Naive thymus-derived CD4-positive, alpha-beta T cell (primary cell): ENCODE results near the gene PAM16. TPM values are rescaled to one million over a fixed set of nuclear protein-coding genes. Genes with fewer than 3 reads are reported as not detected.

Experiments used
- ATAC-seq: fragments of 150-1000 bp; cut with Tn5 transposase; 2 replicates; pipeline ENCODE4 v1.10.0; 2021; ENCODE audit warnings: mild to moderate bottlenecking, moderate library complexity
- CTCF ChIA-PET: fragments of 350-600 bp; sonication (Branson Sonifier 250); formaldehyde crosslinking; loops from one replicate; lab custom pipeline; 2021; ENCODE audit warnings: antibody characterized with exemption; lab: Charles Lee
- POLR2A ChIA-PET: fragments of 350-600 bp; sonication (Branson Sonifier 250); formaldehyde crosslinking; loops from one replicate; lab custom pipeline; 2021; ENCODE audit warnings: antibody characterized with exemption, inconsistent platforms; lab: Charles Lee
- DNase-seq, 9 donors: peaks; one replicate each; pipeline versions ENCODE4 v3.0.0 to v3.0.0-alpha.2; 2020 to 2022; ENCODE audit warnings: mixed read lengths in 1 of 9
- H3K27ac ChIP-seq: one replicate; pipeline ENCODE4 v1.7.0; 2013; ENCODE audit warnings: mild to moderate bottlenecking, low read depth, low read length, moderate library complexity
- H3K27me3 ChIP-seq, 2 donors: one replicate each; pipeline ENCODE4 v1.7.0; 2013; ENCODE audit warnings: low read length in 2 of 2, mild to moderate bottlenecking in 2 of 2, moderate library complexity in 2 of 2; ENCODE audit not compliant: control insufficient read depth in 2 of 2, insufficient read depth in 2 of 2
- H3K36me3 ChIP-seq, 3 experiments: 1 replicate in 2 of 3; 2 replicates in 1 of 3; pipeline ENCODE4 v1.7.0; 2013; ENCODE audit warnings: low read length in 3 of 3, mild to moderate bottlenecking in 3 of 3, moderate library complexity in 1 of 3; ENCODE audit not compliant: insufficient read depth in 3 of 3, control insufficient read depth in 2 of 3
- H3K4me1 ChIP-seq, 2 donors: one replicate each; pipeline ENCODE4 v1.7.0; 2013; ENCODE audit warnings: low read length in 2 of 2, mild to moderate bottlenecking in 2 of 2, moderate library complexity in 1 of 2; ENCODE audit not compliant: control insufficient read depth in 2 of 2, insufficient read depth in 2 of 2
- H3K4me3 ChIP-seq: 2 replicates; pipeline ENCODE4 v1.7.0; 2013; ENCODE audit warnings: mild to moderate bottlenecking, low read length
- H3K9me3 ChIP-seq, 3 experiments: 1 replicate in 2 of 3; 2 replicates in 1 of 3; pipeline ENCODE4 v1.7.0; 2013; ENCODE audit warnings: low read length in 3 of 3; ENCODE audit not compliant: control insufficient read depth in 2 of 3
- H3K27ac Mint-ChIP-seq, 9 donors: one replicate each; pipeline ENCODE4 v1.8.0; 2020 to 2022; ENCODE audit warnings: mixed read lengths in 9 of 9, mild to moderate bottlenecking in 8 of 9, moderate library complexity in 5 of 9, inconsistent platforms in 2 of 9
- H3K27me3 Mint-ChIP-seq, 5 donors: one replicate each; pipeline ENCODE4 v1.8.0; 2021 to 2022; ENCODE audit warnings: mixed read lengths in 5 of 5, mild to moderate bottlenecking in 1 of 5
- H3K36me3 Mint-ChIP-seq, 5 donors: one replicate each; pipeline ENCODE4 v1.8.0; 2020 to 2022; ENCODE audit warnings: mixed read lengths in 5 of 5, mild to moderate bottlenecking in 3 of 5, inconsistent platforms in 1 of 5
- H3K4me1 Mint-ChIP-seq, 7 donors: one replicate each; pipeline ENCODE4 v1.8.0; 2020 to 2022; ENCODE audit warnings: mixed read lengths in 7 of 7, mild to moderate bottlenecking in 3 of 7, inconsistent platforms in 1 of 7
- H3K4me3 Mint-ChIP-seq, 10 donors: one replicate each; pipeline ENCODE4 v1.8.0; 2020 to 2022; ENCODE audit warnings: mild to moderate bottlenecking in 10 of 10, mixed read lengths in 10 of 10, moderate library complexity in 6 of 10, inconsistent platforms in 2 of 10
- H3K9me3 Mint-ChIP-seq, 11 donors: one replicate each; pipeline ENCODE4 v1.8.0; 2020 to 2022; ENCODE audit warnings: mixed read lengths in 11 of 11, mild to moderate bottlenecking in 4 of 11, inconsistent platforms in 1 of 11, moderate library complexity in 1 of 11
- intact Hi-C, 2 donors: fragments of 100-400 bp; cut with micrococcal nuclease; formaldehyde crosslinking; loops; one replicate each; pipeline ENCODE4 v1.15.1; 2023
- polyA plus RNA-seq, 2 donors: library from polyadenylated mRNA; unstranded; fragments of 300-500 nt; fragmentation: Illumina TruSeq; gene quantifications; one replicate each; pipeline ENCODE4 v1.2.3, GENCODE V29; 2021
- total RNA-seq, 6 experiments: library from RNA in 5 of 6; stranded (reverse) in 5 of 6; gene quantifications; 1 replicate in 5 of 6; 2 replicates in 1 of 6; pipeline ENCODE4 v1.2.3 and lab custom pipeline; 2021 to 2026

PAM16 gene
- total and polyA plus RNA-seq, 7 experiments from 2014 or later, result 34.1 to 46.2 (median 45.0) TPM

DNA sequence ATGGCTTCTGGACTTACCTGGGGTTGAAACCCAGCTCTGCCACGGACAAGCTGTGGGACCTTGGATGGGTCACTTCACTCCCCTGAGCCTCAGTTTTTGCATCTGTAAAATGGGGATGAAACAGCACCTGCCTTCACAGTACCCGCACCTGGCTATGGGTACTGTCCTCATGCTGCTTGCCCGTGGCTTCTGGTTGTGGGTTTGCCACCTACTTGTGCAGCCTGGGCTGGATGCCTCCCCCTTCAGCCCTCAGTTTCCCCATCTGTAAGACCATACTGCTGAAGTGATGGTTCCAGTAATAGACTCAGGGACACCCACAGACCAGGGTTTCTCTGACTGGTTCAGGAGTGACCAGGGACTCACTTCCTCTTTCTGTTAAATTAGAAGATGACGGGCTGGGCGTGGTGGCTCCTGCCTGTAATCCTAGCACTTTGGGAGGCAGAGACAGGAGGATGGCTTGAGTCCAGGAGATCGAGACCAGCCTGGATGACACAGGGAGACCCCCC lies 25.8 kb downstream of the PAM16 start:
- Mint-ChIP-seq H3K4me3 (no peak overlapping the region), H3K4me1 (peaks cover 0 to 4% (median 0%) of the 10 kb centered on the region in 7 donors), H3K27me3 (peaks cover 0 to 18% (median 0%) of the 10 kb centered on the region in 5 donors), H3K9me3 (no peaks in the 10 kb centered on the region), H3K27ac (no peak overlapping the region), H3K36me3 (no peaks in the 10 kb centered on the region)
- ATAC-seq, result peak; percentile 36
- Histone ChIP-seq H3K27ac (no peak overlapping the region), H3K9me3 (no peaks in the 10 kb centered on the region), H3K4me3 (no peak overlapping the region), H3K36me3 (no peaks in the 10 kb centered on the region), H3K27me3 (no peaks in the 10 kb centered on the region), H3K4me1 (peaks cover 0 to 3% of the 10 kb centered on the region in 2 donors)
- DNase-seq, result no peak
- CTCF ChIA-PET, result interaction anchor here (0.6 kb wide), 2 partner anchors 59 to 159 kb away, joined by 3 to 5 read pairs; no protein-coding TSS in a partner anchor
- intact Hi-C loops, result no loop called here
- POLR2A ChIA-PET, result interaction anchor here (1.1 kb wide), 1 partner anchor 36 kb away, joined by 3 read pairs; no protein-coding TSS in a partner anchor

DNA sequence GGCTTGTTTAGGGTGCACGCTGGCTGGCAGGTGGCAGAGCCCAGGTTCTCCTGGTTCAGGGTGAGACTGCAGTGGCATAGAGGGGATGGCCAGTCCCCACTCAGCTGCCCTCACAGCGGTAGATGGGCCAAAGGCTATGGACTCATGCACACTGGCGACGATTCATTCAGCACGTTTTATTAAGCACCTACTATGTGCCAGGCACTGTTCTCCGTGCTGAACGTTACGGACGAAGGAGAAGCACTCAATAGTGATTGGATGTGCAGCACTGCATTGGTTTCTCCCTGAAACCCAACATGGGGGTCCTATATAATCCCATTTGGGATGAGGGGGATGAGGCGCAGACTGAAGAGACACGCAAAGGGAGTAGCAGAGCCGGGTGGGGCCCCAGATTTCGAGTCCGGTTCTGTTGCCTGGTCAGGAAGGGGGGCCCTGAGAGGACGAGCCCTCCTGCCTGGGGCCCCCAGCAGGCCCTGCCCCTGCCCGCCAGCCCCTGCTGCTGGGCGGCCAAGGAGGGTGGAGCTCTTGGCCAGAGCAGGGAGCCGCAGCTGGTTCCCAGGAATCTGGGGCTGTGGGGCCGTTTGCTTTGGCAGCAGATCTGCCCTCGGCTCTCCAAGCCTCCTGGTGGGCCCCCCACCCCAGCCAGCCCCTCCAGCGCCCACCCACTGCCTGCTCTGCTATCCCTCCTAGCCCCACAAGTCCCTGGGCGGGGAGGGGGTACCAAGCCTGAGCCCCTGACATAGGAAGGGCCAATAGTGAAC lies 26.4 kb downstream of the PAM16 start:
- POLR2A ChIA-PET, result interaction anchor here (1.1 kb wide), 1 partner anchor 36 kb away, joined by 3 read pairs; no protein-coding TSS in a partner anchor
- no peak overlapping the region for H3K27ac Mint-ChIP-seq
- peaks cover 0 to 14% (median 0%) of the 10 kb centered on the region in 5 donors for H3K27me3 Mint-ChIP-seq

DNA sequence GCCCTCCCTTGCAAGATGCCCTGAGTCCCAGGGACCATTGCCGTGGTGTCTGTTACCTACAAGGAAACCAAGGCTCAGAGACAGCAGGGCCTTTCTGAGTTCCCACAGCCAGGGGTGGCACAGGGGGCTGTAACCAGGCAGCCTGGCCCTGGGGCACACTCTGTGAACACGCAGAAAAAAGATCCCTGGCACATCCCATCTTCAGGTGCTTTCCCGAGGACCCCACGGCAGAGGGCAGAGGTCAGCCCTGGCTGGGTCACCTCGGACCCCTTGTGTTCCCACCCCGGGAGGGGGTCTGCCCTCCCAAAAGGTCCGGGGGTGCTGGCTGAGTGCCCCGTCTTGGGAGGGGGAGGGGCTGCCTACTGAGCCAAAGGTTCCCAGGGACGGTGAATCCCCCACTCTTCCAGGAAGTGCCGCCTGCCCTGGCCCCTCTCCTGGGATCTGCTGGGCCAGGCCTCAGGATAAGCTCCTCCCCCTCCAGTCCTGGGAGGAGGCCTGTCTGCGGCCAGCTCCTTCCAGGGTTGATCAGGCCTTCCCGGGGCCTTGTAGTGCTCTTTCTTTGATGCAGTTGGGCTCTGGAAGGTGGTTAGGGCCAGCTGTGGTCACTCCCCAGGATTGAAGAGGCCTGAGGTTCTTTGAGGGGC lies 27.2 kb downstream of the PAM16 start:
- H3K4me1 ChIP-seq, result peaks cover 0 to 13% of the 10 kb centered on the region in 2 donors
- Mint-ChIP-seq H3K27ac (no peak overlapping the region), H3K27me3 (peaks cover 0 to 12% (median 0%) of the 10 kb centered on the region in 5 donors), H3K4me1 (peaks cover 0 to 9% (median 0%) of the 10 kb centered on the region in 7 donors), H3K36me3 (no peaks in the 10 kb centered on the region), H3K4me3 (no peak overlapping the region), H3K9me3 (no peaks in the 10 kb centered on the region)
- no peaks in the 10 kb centered on the region for H3K36me3 ChIP-seq
- POLR2A ChIA-PET, result no interaction called here
- intact Hi-C loops, result no loop called here
- H3K4me3 ChIP-seq, result no peak overlapping the region
- H3K27ac ChIP-seq, result no peak overlapping the region
- CTCF ChIA-PET, result no interaction called here
- H3K9me3 ChIP-seq, result no peaks in the 10 kb centered on the region
- no peaks in the 10 kb centered on the region for H3K27me3 ChIP-seq
- DNase-seq (no peak), ATAC-seq (no peak)

More for the DNA sequence above, 26.4 kb downstream of the PAM16 start:
- intact Hi-C loops, result no loop called here
- CTCF ChIA-PET, result interaction anchor here (0.6 kb wide), 1 partner anchor 59 kb away, joined by 3 read pairs; no protein-coding TSS in a partner anchor
- Histone ChIP-seq H3K9me3 (no peaks in the 10 kb centered on the region), H3K4me3 (no peak overlapping the region), H3K36me3 (no peaks in the 10 kb centered on the region), H3K27me3 (no peaks in the 10 kb centered on the region), H3K27ac (no peak overlapping the region), H3K4me1 (peaks cover 0 to 6% of the 10 kb centered on the region in 2 donors)
- H3K4me1 Mint-ChIP-seq, result peaks cover 0 to 3% (median 0%) of the 10 kb centered on the region in 7 donors
- H3K4me3 Mint-ChIP-seq, result no peak overlapping the region
- no peaks in the 10 kb centered on the region for H3K9me3 Mint-ChIP-seq
- DNase-seq (no peak), ATAC-seq (no peak)
- H3K36me3 Mint-ChIP-seq, result no peaks in the 10 kb centered on the region

DNA sequence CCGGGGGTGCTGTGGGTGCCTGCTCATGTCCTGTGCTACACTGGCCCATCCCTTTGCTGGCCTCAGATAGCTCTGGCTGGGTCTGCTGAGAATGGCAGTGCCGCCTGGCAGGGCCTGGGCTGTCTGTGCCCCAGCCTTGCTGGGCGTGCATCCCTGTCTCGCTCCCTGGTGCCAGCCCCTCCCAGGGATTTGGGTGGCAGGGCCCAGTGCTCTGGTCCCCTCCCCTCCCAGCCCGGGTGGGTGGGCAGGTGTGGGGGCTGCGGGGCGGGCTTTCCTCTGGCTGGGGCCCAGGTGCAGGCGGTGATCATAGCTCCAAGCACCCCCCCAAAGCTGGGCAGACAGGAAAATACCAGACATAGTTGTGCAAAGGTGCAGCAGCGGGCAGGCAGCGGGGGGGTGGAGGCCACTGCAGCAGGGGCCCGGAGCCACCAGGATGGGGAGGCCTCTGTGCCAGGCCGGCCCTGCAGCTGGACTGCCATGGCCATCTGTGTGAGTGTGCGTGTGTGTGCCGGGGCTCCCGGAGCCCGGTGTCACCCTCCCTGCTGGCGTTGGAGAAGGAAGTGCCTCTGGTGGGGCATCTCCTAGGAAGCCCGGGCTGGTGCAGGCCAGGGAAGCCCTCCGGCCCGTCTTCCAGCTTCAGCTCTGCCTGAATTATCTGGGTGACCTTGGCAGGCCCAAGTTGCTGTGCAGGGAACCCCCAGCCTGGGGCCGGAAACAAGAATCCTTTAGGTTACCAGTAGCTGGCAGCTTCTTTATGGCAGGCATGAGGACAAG lies 27.9 kb downstream of the PAM16 start:
- Histone ChIP-seq H3K4me1 (peaks cover 0 to 14% of the 10 kb centered on the region in 2 donors), H3K36me3 (no peaks in the 10 kb centered on the region), H3K27me3 (no peaks in the 10 kb centered on the region), H3K9me3 (no peaks in the 10 kb centered on the region), H3K4me3 (no peak overlapping the region), H3K27ac (no peak overlapping the region)
- CTCF ChIA-PET, result no interaction called here
- ATAC-seq (no peak), DNase-seq (no peak)
- Mint-ChIP-seq H3K9me3 (no peaks in the 10 kb centered on the region), H3K36me3 (no peaks in the 10 kb centered on the region), H3K4me3 (no peak overlapping the region), H3K27ac (no peak overlapping the region), H3K4me1 (peaks cover 0 to 8% (median 0%) of the 10 kb centered on the region in 7 donors), H3K27me3 (peaks cover 0 to 9% (median 0%) of the 10 kb centered on the region in 5 donors)
- POLR2A ChIA-PET, result interaction anchor here (0.5 kb wide), 1 partner anchor 69 kb away, joined by 3 read pairs; no protein-coding TSS in a partner anchor
- intact Hi-C loops, result no loop called here

DNA sequence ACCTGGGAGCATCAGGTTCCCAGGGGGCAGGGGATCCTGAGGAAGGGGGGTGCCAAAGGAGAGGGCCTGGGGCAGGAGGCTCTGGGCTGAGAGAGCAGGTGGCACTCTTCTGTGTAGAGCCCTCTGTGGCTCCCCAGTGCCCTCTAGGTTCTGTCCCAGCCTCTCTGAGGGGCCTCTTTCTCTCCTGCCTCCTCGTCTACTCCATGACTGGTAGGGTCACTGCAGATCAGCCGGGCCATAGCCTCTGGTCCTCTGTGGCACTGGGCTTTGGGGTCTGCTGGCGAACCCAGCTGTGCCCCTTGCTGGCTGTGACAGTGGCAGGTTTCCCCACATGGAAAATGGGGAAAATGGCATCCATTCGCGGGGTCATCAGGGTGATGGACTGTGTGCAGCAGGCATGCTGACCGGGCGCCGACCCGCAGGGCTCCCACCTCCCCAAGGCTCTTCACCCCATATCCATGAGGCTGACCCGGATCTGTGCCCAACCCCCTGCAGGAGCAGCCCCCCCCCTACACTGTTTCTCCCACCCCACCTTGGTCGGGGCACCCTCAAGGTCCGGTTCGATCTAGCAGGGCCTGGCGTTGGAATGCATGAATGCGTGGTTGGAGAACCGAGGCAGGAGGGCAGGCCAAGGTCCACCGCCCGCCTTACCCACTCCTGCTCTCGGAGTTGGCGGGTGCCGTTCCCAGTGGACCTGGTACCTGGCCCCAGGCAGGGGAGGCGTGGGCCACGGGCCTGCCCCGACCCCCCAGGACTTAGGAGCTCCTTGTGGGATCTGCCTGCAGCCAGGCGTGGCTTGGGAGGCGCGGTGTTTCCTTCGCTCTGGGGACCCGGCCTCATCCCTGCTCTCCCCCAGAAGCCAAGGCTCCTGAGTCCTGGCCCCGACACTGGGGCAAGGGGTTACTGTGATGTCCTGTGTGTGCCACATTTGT lies 28.7 kb downstream of the PAM16 start:
- no peaks in the 10 kb centered on the region for H3K27me3 ChIP-seq
- Mint-ChIP-seq H3K27ac (no peak overlapping the region), H3K4me1 (peaks cover 0 to 7% (median 0%) of the 10 kb centered on the region in 7 donors), H3K4me3 (no peak overlapping the region), H3K9me3 (no peaks in the 10 kb centered on the region), H3K27me3 (peaks cover 0 to 6% (median 0%) of the 10 kb centered on the region in 5 donors), H3K36me3 (no peaks in the 10 kb centered on the region)
- no peaks in the 10 kb centered on the region for H3K36me3 ChIP-seq
- intact Hi-C loops, result no loop called here
- no peak overlapping the region for H3K27ac ChIP-seq
- H3K9me3 ChIP-seq, result no peaks in the 10 kb centered on the region
- H3K4me3 ChIP-seq, result no peak overlapping the region
- DNase-seq, result no peak
- ChIA-PET POLR2A (no interaction called here), CTCF (no interaction called here)
- H3K4me1 ChIP-seq, result peaks cover 0 to 12% of the 10 kb centered on the region in 2 donors
- ATAC-seq, result no peak
